ENCODE measurements around the gene RASGRP1. TPM values are rescaled to one million over a fixed set of nuclear protein-coding genes. Genes with fewer than 3 reads are reported as not detected.

RASGRP1 gene
- total RNA-seq, 1 experiment from 2014 or later, result 0.85 TPM

- no peak overlapping the region for H2AFZ ChIP-seq (ENCODE audit: low read length)
- H4K8ac ChIP-seq (replicated peaks; ENCODE audit: insufficient read length, low read depth, low read length), result no peak overlapping the region
- H4K20me1 ChIP-seq (ENCODE audit: control insufficient read depth, insufficient read depth, insufficient read length), result no peaks in the 10 kb centered on the region
- H3T11ph ChIP-seq (ENCODE audit: low read length), result no peak overlapping the region
- H3K9ac ChIP-seq (ENCODE audit: extremely low read depth, insufficient read length, low read length), result no peak overlapping the region
- no peak overlapping the region for H3K27ac ChIP-seq (ENCODE audit: insufficient read length, low read depth, low read length)
- H2BK120ac ChIP-seq (ENCODE audit: low read depth, low read length, poor library complexity, severe bottlenecking), result no peak overlapping the region
- H2BK5ac ChIP-seq (ENCODE audit: insufficient read length, low read length), result no peak overlapping the region
- no peak overlapping the region for H3K27ac Mint-ChIP-seq
- H3K18ac ChIP-seq (ENCODE audit: insufficient read length, low read depth, low read length), result no peak overlapping the region
- no peak overlapping the region for H3K23ac ChIP-seq (ENCODE audit: insufficient read length, low read depth, low read length)
- H3K36me3 Mint-ChIP-seq (ENCODE audit: insufficient read depth in 1 of 3, low read depth in 3 of 3), result peaks cover 0 to 12% (median 10%) of the 10 kb centered on the region in 3 experiments; a peak in 4 of 7 replicates
- H3K56ac ChIP-seq (ENCODE audit: insufficient read length, low read depth, low read length), result no peak overlapping the region
- no peak overlapping the region for H2AK5ac ChIP-seq (ENCODE audit: insufficient read length, low read length)
- no peak for DNase-seq
- no peak overlapping the region for H3K4me3 Mint-ChIP-seq
- H3K79me1 ChIP-seq (ENCODE audit: insufficient read depth, low read depth, low read length, poor library complexity, severe bottlenecking), result no peaks in the 10 kb centered on the region
- no peaks in the 10 kb centered on the region for H3K4me1 ChIP-seq (ENCODE audit: insufficient read depth, low read length)
- H4K5ac ChIP-seq (ENCODE audit: insufficient read length, low read depth, low read length), result no peak overlapping the region
- no peak overlapping the region for H2BK15ac ChIP-seq (ENCODE audit: low read depth, low read length)
- no peaks in the 10 kb centered on the region for H3K23me2 ChIP-seq (ENCODE audit: insufficient read length, low read depth, low read length, poor library complexity, severe bottlenecking)
- H2BK12ac ChIP-seq (ENCODE audit: insufficient read length, low read depth, low read length), result no peak overlapping the region
- no peak overlapping the region for H3K4ac ChIP-seq (ENCODE audit: low read depth, low read length)
- no peak overlapping the region for H2BK20ac ChIP-seq (ENCODE audit: low read depth, low read length, poor library complexity, severe bottlenecking)
- no peak overlapping the region for H4K91ac ChIP-seq (ENCODE audit: insufficient read length, low read depth, low read length)
- no peaks in the 10 kb centered on the region for H3K79me2 ChIP-seq (ENCODE audit: insufficient read depth, low read length)
- TF ChIP-seq, protein P1, sequence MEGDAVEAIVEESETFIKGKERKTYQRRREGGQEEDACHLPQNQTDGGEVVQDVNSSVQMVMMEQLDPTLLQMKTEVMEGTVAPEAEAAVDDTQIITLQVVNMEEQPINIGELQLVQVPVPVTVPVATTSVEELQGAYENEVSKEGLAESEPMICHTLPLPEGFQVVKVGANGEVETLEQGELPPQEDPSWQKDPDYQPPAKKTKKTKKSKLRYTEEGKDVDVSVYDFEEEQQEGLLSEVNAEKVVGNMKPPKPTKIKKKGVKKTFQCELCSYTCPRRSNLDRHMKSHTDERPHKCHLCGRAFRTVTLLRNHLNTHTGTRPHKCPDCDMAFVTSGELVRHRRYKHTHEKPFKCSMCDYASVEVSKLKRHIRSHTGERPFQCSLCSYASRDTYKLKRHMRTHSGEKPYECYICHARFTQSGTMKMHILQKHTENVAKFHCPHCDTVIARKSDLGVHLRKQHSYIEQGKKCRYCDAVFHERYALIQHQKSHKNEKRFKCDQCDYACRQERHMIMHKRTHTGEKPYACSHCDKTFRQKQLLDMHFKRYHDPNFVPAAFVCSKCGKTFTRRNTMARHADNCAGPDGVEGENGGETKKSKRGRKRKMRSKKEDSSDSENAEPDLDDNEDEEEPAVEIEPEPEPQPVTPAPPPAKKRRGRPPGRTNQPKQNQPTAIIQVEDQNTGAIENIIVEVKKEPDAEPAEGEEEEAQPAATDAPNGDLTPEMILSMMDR (conservative IDR thresholded peaks at IDR 0.05), result no peak
- no peaks in the 10 kb centered on the region for H3K4me1 Mint-ChIP-seq
- H3K9me3 Mint-ChIP-seq, result no peaks in the 10 kb centered on the region
- H3K27me3 ChIP-seq (ENCODE audit: insufficient read depth, low read length), result no peaks in the 10 kb centered on the region
- no peaks in the 10 kb centered on the region for H3K9me3 ChIP-seq (ENCODE audit: control insufficient read depth, low read depth, low read length)
- no CpG with 5 or more reads among the region's 1 CpG for WGBS (ENCODE audit: extremely low coverage, insufficient read length, low lambda C conversion rate)
- no peaks in the 10 kb centered on the region for H3K27me3 Mint-ChIP-seq (ENCODE audit: low read depth)
- H3K4me2 ChIP-seq (ENCODE audit: insufficient read depth, insufficient read length, low read length), result no peak overlapping the region
- H3K14ac ChIP-seq (ENCODE audit: insufficient read depth, low read length), result no peak overlapping the region
Observed at GRCh38 chr15:38487378-38487777, 77.2 kb downstream of the RASGRP1 start.
